Astrocyte (in vitro differentiated cells and primary cell): ENCODE data around the gene SAV1. TPM values are rescaled to one million over a fixed set of nuclear protein-coding genes. Genes with fewer than 3 reads are reported as not detected.

Source experiments
- DNase-seq: peaks from one replicate; pipeline ENCODE4 v3.0.0-alpha.2; 2010; ENCODE audit warnings: low read depth
- FAIRE-seq: peaks from 2 replicates; lab custom pipeline; 2011; peaks lifted over from hg19 to GRCh38; lab: Jason Lieb, UNC
- H2AFZ ChIP-seq: 2 replicates; pipeline ENCODE4 v1.6.0; 2012; ENCODE audit warnings: low read depth, low read length, inconsistent platforms
- H3K27ac ChIP-seq: 2 replicates; pipeline ENCODE4 v1.5.1; 2011; ENCODE audit warnings: low read depth, low read length, inconsistent platforms
- H3K27me3 ChIP-seq: 2 replicates; pipeline ENCODE4 v1.6.0; 2011; ENCODE audit warnings: low read length, inconsistent platforms; ENCODE audit not compliant: insufficient read depth
- H3K36me3 ChIP-seq: 2 replicates; pipeline ENCODE4 v1.5.1; 2011; ENCODE audit warnings: low read length, inconsistent platforms; ENCODE audit not compliant: insufficient read depth
- H3K4me1 ChIP-seq: 2 replicates; pipeline ENCODE4 v1.5.1; 2011; ENCODE audit warnings: low read length, inconsistent platforms; ENCODE audit not compliant: insufficient read depth
- H3K4me2 ChIP-seq: 2 replicates; pipeline ENCODE4 v1.6.0; 2012; ENCODE audit warnings: low read length, inconsistent platforms
- H3K4me3 ChIP-seq: 2 replicates; pipeline ENCODE4 v1.5.1; 2011; ENCODE audit warnings: low read depth, mild to moderate bottlenecking, low read length, inconsistent platforms; ENCODE audit not compliant: insufficient read depth
- H3K79me2 ChIP-seq: 2 replicates; pipeline ENCODE4 v1.6.0; 2012; ENCODE audit warnings: mild to moderate bottlenecking, low read length, inconsistent platforms; ENCODE audit not compliant: insufficient read depth
- H3K9ac ChIP-seq: 2 replicates; pipeline ENCODE4 v1.6.0; 2012; ENCODE audit warnings: mild to moderate bottlenecking, low read length, inconsistent platforms
- H3K9me3 ChIP-seq: 2 replicates; pipeline ENCODE4 v1.5.1; 2012; ENCODE audit warnings: low read depth, mild to moderate bottlenecking, low read length, inconsistent platforms; ENCODE audit not compliant: insufficient read depth
- H4K20me1 ChIP-seq: 2 replicates; pipeline ENCODE4 v1.6.0; 2012; ENCODE audit warnings: low read length, inconsistent platforms; ENCODE audit not compliant: insufficient read depth
- H3K27ac Mint-ChIP-seq: one replicate; pipeline ENCODE4 v1.8.0; 2021; ENCODE audit warnings: mild to moderate bottlenecking, mixed read lengths; ENCODE audit not compliant: unreplicated experiment
- H3K27me3 Mint-ChIP-seq: one replicate; pipeline ENCODE4 v1.8.0; 2021; ENCODE audit warnings: low read depth, mixed read lengths; ENCODE audit not compliant: unreplicated experiment
- H3K36me3 Mint-ChIP-seq: one replicate; pipeline ENCODE4 v1.8.0; 2021; ENCODE audit warnings: low read depth, mixed read lengths; ENCODE audit not compliant: unreplicated experiment
- H3K4me1 Mint-ChIP-seq: one replicate; pipeline ENCODE4 v1.8.0; 2021; ENCODE audit warnings: low read depth, mixed read lengths; ENCODE audit not compliant: unreplicated experiment
- H3K4me3 Mint-ChIP-seq: one replicate; pipeline ENCODE4 v1.8.0; 2021; ENCODE audit warnings: mild to moderate bottlenecking, moderate library complexity, mixed read lengths; ENCODE audit not compliant: unreplicated experiment
- H3K9me3 Mint-ChIP-seq: one replicate; pipeline ENCODE4 v1.8.0; 2021; ENCODE audit warnings: mild to moderate bottlenecking, mixed read lengths; ENCODE audit not compliant: unreplicated experiment
- CTCF ChIP-seq: IDR thresholded peaks from 2 replicates; pipeline ENCODE4 v1.5.1; 2011; ENCODE audit warnings: low read depth, mild to moderate bottlenecking, inconsistent platforms, low read length, moderate library complexity; ENCODE audit not compliant: insufficient read depth
- EZH2 ChIP-seq: IDR thresholded peaks from 2 replicates; pipeline ENCODE4 v1.6.1; 2012; ENCODE audit warnings: mild to moderate bottlenecking, low read length, inconsistent platforms; ENCODE audit not compliant: insufficient read depth
- total RNA-seq: library from RNA; stranded (reverse); gene quantifications from 2 replicates; pipeline ENCODE4 v1.2.1, GENCODE V29; 2021

Gene SAV1
- total RNA-seq, 1 donor from 2014 or later, result 26.3 TPM

GRCh38 chr14:50590464-50590863 is 77.6 kb downstream of the SAV1 start:
- DNase-seq, result no peak
- no peaks in the 10 kb centered on the region for H3K9me3 Mint-ChIP-seq
- H3K79me2 ChIP-seq, result no peaks in the 10 kb centered on the region
- no peak overlapping the region for H3K27ac ChIP-seq
- no peaks in the 10 kb centered on the region for H3K27me3 Mint-ChIP-seq
- no peak overlapping the region for H3K9ac ChIP-seq
- H3K27me3 ChIP-seq, result no peaks in the 10 kb centered on the region
- H3K27ac Mint-ChIP-seq, result no peak overlapping the region
- H4K20me1 ChIP-seq, result no peaks in the 10 kb centered on the region
- no peak overlapping the region for H3K4me3 Mint-ChIP-seq
- peaks cover 5% of the 10 kb centered on the region for H3K4me1 Mint-ChIP-seq
- no peak for FAIRE-seq
- TF ChIP-seq EZH2 (no peak), CTCF (no peak)
- no peaks in the 10 kb centered on the region for H3K4me1 ChIP-seq
- H3K4me3 ChIP-seq, result no peak overlapping the region
- H3K36me3 ChIP-seq, result no peaks in the 10 kb centered on the region
- H3K4me2 ChIP-seq, result no peak overlapping the region
- no peaks in the 10 kb centered on the region for H3K9me3 ChIP-seq
- H3K36me3 Mint-ChIP-seq, result peaks cover 6% of the 10 kb centered on the region
- no peak overlapping the region for H2AFZ ChIP-seq

Other genes with a start within 250 kb of the SAV1 start
- gene MAP4K5, start 135.7 kb downstream of the SAV1 start, total RNA-seq, result 79.5 and 93.1 TPM in 2 replicates
- 15.8 and 17.9 TPM in 2 replicates for gene ATL1, start 108.2 kb downstream of the SAV1 start, total RNA-seq
- gene NIN, start 162.9 kb upstream of the SAV1 start, total RNA-seq, result 38.2 and 45.4 TPM in 2 replicates
- not detected in 2 replicates for gene ABHD12B, start 203.7 kb upstream of the SAV1 start, total RNA-seq